ENCODE results near the gene INPP5K. TPM values are rescaled to one million over a fixed set of nuclear protein-coding genes. Genes with fewer than 3 reads are reported as not detected.

INPP5K gene
- total RNA-seq, 2 donors from 2014 or later = 78.7 to 95.3 TPM

DNA sequence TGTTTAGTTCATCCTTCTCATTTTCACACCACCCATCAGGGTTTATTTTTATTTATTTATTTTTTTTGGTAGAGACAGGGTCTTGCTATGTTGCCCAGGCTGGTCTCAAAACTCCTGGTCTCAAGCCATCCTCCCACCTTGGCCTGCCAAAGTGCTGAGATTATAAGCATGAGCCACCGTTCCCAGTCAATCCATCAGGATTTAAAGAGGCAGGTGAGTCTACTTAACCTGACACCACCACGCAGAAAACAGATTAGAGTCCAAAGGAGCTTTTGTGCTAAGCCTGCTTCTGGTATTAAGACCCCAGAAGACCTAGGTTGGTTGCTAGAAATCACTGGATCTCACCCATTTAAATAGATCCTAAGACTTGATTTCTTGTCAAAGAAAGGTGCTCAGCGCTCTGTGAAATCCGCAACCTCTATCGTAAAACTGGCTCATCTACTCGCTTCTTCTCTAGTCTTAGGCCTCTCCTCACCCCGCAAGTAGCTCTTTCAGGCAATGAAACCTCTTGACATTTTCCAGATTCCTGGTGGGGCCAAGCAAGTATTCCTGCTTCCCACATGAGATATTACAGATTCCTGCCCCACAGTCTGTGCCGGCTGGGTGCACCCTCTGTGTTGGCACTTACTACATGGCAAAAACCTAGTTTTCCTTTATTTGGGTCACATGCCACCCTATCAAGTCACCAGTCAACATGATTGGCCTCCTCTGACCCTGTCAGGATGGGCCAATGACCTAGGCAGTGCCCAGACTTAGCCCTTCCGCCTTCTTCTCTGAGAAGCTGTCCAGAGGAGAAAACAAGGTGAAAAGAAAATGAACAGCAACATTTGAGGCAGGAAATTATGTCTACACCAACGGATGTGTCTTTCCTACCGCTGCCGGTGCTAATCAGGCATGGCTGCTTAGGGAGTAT lies 37.2 kb upstream of the INPP5K start:
- no peak for ATAC-seq (ENCODE audit: insufficient number of reproducible peaks, low FRiP score, low read depth)
- Histone ChIP-seq H3K4me3 (no peak overlapping the region), H3K9me3 (no peaks in the 10 kb centered on the region), H3K27ac (no peak overlapping the region), H3K27me3 (replicated peaks; ENCODE audit: insufficient read depth) (no peaks in the 10 kb centered on the region), H3K4me1 (ENCODE audit: control insufficient read depth in 1 of 2, low read depth in 2 of 2) (peaks cover 0 to 4% of the 10 kb centered on the region in 2 donors), H3K36me3 (peaks cover 21% of the 10 kb centered on the region)
- TF ChIP-seq, protein P1, sequence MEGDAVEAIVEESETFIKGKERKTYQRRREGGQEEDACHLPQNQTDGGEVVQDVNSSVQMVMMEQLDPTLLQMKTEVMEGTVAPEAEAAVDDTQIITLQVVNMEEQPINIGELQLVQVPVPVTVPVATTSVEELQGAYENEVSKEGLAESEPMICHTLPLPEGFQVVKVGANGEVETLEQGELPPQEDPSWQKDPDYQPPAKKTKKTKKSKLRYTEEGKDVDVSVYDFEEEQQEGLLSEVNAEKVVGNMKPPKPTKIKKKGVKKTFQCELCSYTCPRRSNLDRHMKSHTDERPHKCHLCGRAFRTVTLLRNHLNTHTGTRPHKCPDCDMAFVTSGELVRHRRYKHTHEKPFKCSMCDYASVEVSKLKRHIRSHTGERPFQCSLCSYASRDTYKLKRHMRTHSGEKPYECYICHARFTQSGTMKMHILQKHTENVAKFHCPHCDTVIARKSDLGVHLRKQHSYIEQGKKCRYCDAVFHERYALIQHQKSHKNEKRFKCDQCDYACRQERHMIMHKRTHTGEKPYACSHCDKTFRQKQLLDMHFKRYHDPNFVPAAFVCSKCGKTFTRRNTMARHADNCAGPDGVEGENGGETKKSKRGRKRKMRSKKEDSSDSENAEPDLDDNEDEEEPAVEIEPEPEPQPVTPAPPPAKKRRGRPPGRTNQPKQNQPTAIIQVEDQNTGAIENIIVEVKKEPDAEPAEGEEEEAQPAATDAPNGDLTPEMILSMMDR (IDR thresholded peaks at IDR 0.05) = no peak
- no peak for DNase-seq (ENCODE audit: low spot score)

DNA sequence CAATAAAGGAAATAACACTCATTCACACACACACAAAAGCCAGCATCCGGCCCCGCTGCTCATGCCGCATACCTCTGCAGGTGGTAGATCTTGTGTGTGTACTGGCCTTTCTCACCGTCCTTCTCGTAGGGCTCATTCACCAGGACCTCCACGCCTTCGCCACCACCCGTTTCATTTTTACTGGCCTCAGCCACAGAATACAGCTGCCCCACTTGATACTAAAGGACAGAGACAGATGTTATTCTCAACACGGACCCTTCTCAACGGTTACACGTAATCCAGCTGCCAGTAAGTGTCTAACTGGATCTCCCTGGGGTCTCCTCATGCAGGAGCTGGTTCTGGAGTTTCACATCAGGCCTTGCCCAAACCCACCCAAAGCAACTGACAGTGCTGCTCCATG lies 36.5 kb upstream of the INPP5K start:
- DNase-seq (ENCODE audit: low spot score) = no peak
- no peak overlapping the region for H3K4me3 ChIP-seq
- ATAC-seq (ENCODE audit: insufficient number of reproducible peaks, low FRiP score, low read depth) = no peak
- no peaks in the 10 kb centered on the region for H3K27me3 ChIP-seq (replicated peaks; ENCODE audit: insufficient read depth)
- H3K36me3 ChIP-seq = peaks cover 26% of the 10 kb centered on the region
- no peak overlapping the region for H3K27ac ChIP-seq
- H3K9me3 ChIP-seq = no peaks in the 10 kb centered on the region
- TF ChIP-seq, protein P1 (IDR thresholded peaks at IDR 0.05) = no peak
- peaks cover 0 to 4% of the 10 kb centered on the region in 2 donors for H3K4me1 ChIP-seq (ENCODE audit: control insufficient read depth in 1 of 2, low read depth in 2 of 2)

DNA sequence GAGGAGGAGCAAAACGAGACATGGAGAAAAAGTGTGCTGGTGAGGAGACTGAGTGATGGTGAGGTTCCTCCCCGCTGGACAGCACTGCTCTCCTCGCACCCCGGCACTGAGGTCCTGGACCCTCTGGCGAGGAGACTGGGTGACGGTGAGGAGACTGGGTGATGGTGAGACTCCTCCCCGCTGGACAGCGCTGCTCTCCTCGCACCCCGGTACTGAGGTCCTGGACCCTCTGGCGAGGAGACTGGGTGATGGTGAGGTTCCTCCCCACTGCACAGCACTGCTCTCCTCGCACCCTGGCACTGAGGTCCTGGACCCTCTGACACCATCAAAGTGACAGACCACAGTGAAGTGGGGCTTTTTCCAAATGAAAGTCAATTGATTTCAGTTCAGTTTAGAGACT lies 35.3 kb upstream of the INPP5K start:
- H3K4me3 ChIP-seq = no peak overlapping the region
- no peaks in the 10 kb centered on the region for H3K27me3 ChIP-seq (replicated peaks; ENCODE audit: insufficient read depth)
- ATAC-seq (ENCODE audit: insufficient number of reproducible peaks, low FRiP score, low read depth) = no peak
- no peak for DNase-seq (ENCODE audit: low spot score)
- H3K27ac ChIP-seq = no peak overlapping the region
- H3K4me1 ChIP-seq (ENCODE audit: control insufficient read depth in 1 of 2, low read depth in 2 of 2) = peaks cover 0 to 12% of the 10 kb centered on the region in 2 donors
- no peaks in the 10 kb centered on the region for H3K9me3 ChIP-seq
- H3K36me3 ChIP-seq = peaks cover 26% of the 10 kb centered on the region
- TF ChIP-seq, protein P1 (IDR thresholded peaks at IDR 0.05) = no peak

DNA sequence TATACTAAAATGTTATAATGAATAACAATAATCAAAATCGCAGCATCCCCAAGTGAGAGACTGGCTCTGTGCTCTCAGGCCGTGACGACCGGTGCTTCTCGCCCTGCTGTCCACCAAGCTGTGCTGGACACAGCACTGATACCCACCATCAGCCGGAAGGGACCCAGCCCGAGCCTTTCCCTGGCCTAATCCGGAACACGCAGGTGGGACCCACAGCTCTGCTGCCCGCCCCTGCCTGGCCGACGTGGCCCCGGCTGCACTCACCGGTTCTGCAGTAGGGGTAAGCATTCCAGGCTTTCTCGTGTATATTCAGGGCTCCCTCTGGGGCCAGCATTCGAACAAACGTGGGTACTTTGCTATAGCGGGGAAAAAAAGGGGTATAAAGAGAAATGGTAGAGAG lies 31.6 kb upstream of the INPP5K start:
- DNase-seq (ENCODE audit: low spot score) (no peak), ATAC-seq (ENCODE audit: insufficient number of reproducible peaks, low FRiP score, low read depth) (no peak)
- peaks cover 29% of the 10 kb centered on the region for H3K36me3 ChIP-seq
- H3K27ac ChIP-seq = no peak overlapping the region
- H3K27me3 ChIP-seq (replicated peaks; ENCODE audit: insufficient read depth) = no peaks in the 10 kb centered on the region
- H3K9me3 ChIP-seq = no peaks in the 10 kb centered on the region
- H3K4me3 ChIP-seq = no peak overlapping the region
- TF ChIP-seq, protein P1 (IDR thresholded peaks at IDR 0.05) = no peak
- H3K4me1 ChIP-seq (ENCODE audit: control insufficient read depth in 1 of 2, low read depth in 2 of 2) = peaks cover 0 to 8% of the 10 kb centered on the region in 2 donors

DNA sequence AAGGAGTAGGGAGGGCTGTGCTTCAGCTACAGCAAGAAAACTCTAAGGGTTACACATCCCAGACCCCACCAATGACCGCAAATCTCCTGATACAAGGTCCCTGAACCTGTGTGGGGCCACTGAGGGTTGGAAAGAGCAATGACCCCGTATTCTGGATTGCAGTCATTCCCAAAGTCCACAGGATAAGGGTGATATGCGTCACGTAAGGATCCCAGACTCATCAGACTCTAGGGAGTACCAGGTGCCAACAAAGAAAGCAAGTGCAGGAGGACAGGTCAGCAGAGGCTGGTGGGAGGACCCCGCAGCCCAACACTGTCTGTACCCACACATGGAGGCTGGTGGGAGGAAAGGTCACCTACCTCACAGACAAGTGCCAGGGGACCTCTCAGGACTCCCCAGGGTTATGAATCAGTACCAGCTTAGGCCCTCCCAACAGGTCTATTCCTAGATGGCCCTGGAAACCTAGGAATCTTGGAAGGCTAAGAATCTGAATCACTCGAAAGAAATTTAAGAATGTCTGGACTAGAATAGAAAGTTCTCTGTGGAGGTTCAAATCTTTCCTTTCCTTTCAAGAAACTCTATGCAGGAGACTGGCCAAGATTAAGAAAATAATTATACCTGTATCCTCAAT lies 30.0 kb upstream of the INPP5K start:
- Histone ChIP-seq H3K9me3 (no peaks in the 10 kb centered on the region), H3K4me3 (no peak overlapping the region), H3K27me3 (replicated peaks; ENCODE audit: insufficient read depth) (no peaks in the 10 kb centered on the region), H3K4me1 (ENCODE audit: control insufficient read depth in 1 of 2, low read depth in 2 of 2) (peaks cover 0 to 8% of the 10 kb centered on the region in 2 donors), H3K36me3 (peaks cover 24% of the 10 kb centered on the region), H3K27ac (peak overlapping the region; percentile 17 to 58)
- TF ChIP-seq, protein P1 (IDR thresholded peaks at IDR 0.05) = no peak
- ATAC-seq (ENCODE audit: insufficient number of reproducible peaks, low FRiP score, low read depth) (peak; percentile 60), DNase-seq (ENCODE audit: low spot score) (no peak)
